ENCODE measurements around the gene TMEM141.
"Not testable (repeated sequence)": the region's sequence is repeated elsewhere in the genome, so short reads cannot be mapped to it uniquely, and the experiment has no call there.

TMEM141 gene

DNA sequence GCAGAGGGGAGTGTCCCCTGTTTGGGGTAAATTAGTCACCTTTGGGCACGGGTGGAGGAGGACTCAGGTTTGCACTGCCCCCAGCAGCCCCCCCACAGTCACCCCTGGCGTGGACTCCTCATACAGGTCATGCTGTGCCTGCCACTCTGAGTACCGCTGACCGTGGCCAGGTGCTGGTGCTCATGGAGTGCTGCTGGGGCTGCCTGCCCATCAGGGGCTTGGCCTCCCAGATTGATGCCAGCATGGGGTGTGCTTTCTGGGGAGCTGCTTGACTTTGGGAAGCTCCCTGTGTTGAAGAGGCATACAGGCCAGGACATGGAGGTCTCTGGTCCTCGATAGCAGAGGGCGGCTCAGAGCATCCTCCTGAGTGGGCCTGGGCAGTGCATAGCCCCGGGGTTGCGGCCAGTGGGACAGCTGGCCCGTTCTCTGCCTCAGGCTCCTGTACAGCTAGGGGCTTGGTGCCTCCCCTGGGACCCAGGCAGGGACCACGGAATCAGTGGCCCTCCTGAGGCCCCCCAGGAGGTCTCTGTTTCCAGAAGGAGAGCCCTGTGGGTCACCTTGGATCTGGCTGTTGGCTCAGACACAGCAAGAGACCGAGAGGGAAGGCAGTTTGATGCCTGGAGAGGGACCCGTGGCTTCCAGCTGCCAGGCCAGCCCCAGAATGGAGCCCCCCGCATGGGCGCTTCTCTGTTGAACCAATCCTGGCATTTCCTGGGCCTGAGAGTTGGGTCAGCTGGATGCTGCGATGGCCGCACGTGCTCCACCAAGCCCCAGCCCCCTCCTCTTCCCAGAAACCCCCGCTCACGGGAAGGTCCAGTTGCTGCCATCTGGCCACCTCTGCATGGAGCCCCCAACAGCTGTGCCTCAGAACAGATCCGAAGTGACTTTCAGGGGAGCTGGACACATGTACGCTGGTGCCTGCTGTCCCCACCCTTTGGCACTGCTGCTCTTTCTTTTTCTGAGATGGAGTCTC lies 45.1 kb downstream of the TMEM141 start:
- DNase-seq: no peak

DNA sequence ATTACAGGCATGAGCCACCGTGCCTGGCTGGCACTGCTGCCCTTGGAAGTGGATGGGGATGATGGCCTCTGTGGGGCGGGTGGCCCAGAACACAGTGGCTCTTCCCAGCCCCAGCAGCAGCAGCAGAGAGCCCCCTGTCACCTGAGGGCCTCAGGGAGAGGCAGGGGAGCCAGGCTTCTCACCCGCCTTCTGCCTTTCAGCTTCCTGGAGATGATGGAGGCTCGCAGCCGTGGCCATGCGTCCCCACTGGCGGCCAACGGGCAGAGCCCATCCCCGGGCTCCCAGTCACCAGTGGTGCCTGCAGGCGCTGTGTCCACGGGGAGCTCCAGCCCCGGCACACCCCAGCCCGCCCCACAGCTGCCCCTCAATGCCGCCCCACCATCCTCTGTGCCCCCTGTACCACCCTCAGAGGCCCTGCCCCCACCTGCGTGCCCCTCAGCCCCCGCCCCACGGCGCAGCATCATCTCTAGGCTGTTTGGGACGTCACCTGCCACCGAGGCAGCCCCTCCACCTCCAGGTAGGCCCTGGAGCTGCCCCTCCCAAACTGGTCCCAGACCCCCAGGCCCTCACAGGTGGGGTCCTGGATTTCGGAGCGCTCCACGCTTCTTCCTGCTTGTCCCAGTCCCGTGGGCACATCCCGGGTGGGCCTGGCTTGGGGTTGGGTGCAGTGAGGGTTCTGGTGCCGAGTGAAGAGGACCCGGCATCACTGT lies 46.2 kb downstream of the TMEM141 start:
- no peak for DNase-seq

DNA sequence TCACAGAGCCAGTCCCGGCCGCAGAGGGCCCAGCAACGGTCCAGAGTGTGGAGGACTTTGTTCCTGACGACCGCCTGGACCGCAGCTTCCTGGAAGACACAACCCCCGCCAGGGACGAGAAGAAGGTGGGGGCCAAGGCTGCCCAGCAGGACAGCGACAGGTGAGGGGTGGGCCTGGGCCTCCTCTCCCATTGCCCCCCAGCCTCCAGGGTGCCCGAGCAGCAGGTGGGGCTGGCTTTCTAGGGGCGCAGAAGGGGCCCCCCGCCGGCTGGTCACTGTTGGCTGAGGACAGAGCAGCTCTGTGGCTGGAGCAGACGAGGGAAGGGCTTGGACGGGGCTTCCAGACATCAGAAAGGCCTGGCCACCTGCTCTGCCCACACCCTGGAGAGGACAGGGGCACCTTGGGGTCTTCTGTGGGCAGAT lies 46.7 kb downstream of the TMEM141 start:
- not testable (repeated sequence) for DNase-seq

DNA sequence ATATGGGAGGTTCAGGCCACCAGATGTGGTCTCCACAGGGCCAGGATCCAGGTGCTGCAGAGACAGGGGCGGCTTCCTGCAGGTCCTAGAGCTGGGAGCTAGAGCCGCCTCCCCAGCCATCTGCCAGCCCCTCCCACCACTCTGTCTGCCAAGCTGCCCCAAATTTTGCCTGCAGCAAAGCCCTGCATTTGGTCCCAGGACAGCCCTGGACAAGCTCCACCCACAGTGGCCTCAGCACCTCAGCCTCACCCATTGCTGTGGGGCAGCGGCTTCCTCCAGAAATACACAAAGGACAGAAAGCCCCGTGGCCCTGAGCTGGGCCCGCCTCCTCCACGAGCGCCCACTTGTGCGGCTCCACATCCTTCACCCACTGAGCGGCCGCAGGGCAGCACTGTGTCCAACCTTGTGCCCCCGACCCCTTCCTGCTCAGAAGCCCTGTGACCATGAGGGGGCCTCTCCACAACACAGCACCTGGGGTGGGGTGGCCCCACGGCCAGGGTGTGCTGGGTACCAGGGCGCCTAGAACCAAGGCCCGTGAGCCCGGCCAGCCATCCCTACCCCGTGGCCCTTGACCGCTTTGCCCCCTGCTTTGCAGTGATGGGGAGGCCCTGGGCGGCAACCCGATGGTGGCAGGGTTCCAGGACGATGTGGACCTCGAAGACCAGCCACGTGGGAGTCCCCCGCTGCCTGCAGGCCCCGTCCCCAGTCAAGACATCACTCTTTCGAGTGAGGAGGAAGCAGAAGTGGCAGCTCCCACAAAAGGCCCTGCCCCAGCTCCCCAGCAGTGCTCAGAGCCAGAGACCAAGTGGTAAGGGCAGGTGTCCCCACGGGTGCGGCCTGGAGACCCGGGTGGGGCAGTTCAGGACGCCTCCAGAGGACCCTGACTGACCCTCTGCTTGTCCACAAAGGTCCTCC lies 47.4 kb downstream of the TMEM141 start:
- no peak for DNase-seq

DNA sequence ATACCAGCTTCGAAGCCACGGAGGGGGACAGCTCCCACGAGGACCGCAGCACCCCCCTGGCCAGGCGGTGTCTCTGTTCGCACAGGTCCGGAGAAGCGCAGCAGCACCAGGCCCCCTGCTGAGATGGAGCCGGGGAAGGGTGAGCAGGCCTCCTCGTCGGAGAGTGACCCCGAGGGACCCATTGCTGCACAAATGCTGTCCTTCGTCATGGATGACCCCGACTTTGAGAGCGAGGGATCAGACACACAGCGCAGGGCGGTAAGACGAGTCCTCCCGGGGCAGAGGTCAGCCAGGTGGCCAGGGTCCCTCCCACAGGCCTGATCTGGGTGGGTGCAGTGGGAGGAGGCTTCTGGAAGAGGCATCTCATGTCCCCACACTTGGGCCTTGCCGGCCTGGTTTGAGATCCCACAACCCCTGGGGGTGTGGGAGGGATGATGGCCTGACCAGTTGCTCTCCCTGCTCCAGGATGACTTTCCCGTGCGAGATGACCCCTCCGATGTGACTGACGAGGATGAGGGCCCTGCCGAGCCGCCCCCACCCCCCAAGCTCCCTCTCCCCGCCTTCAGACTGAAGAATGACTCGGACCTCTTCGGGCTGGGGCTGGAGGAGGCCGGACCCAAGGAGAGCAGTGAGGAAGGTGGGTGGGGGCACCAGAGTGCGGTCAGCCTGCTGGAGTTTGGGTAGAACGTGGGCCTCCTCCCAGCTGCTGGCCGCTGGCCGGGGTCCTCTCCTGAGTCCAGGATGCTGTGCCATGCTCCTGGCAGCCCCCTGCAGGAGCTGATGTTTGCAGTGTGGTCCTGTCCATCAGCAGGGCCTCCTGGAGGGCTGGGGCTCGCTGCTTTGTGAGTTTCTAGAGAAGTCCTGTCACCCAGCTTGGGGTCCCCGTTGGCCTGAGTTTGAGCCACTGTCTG lies 48.3 kb downstream of the TMEM141 start:
- no peak for DNase-seq

DNA sequence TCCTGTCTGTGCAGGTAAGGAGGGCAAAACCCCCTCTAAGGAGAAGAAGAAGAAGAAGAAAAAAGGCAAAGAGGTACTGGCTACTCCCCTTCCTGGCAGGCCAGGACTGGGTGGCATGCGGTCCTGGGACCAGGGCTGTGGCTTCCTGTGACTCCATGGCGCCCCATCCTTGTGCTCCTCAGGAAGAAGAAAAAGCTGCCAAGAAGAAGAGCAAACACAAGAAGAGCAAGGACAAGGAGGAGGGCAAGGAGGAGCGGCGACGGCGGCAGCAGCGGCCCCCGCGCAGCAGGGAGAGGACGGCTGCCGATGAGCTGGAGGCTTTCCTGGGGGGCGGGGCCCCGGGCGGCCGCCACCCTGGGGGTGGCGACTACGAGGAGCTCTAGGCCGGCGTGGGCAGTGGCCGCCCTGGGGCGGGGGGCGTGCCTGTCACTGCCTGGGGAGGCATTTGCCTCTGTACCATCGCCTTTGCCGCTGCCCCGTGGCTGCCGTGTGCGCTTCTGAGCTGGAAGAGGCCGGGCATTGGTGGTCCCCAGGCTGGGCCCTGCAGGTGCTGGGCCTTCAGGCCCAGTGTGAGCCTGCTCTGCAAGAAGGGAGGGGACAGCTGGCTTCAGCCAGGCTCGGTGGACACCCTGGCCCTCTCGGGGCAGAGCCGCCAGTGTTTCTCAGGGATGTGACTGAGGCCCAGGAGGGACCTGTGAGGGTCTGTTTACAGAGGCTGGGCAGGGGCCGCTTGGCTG lies 49.2 kb downstream of the TMEM141 start:
- no peak for DNase-seq

DNA sequence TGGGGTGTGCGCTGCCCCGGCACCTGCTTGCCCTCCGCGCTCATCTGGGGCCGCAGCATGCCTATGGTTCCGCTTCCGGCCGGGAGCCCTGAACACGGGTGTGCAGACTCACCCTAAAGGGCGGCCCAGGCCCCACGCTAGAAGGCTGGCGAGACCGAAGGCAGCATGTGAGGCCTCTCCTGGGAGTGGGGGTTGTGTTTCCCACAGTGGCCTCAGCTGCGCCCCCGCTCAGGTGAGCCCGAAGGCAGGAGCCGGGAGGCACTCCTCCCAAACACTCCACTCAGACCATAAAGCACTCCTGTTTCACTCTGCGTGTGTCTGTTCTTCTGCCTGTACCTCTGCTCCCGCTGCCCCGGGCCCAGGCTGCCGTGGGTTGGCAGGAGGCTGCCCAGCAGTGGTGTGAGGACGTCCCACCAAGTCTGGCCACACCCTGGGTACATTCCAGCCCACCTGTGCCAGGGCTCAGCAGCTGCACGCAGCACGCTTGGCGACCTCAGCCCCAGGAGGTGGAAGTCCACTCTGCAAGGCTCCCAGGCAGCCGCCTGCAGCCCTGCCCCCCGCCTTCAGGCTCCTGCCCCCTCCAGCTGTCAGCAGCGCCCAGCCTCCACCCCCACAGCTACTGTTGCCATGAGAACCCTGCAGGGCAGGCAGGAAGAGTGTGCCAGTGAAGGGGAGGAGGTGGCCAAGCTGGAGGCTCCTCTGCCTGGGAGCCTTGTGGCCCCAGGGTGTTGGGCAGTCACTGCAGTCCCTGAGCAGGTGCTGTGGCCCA lies 49.9 kb downstream of the TMEM141 start:
- DNase-seq: peak; percentile 58

DNA sequence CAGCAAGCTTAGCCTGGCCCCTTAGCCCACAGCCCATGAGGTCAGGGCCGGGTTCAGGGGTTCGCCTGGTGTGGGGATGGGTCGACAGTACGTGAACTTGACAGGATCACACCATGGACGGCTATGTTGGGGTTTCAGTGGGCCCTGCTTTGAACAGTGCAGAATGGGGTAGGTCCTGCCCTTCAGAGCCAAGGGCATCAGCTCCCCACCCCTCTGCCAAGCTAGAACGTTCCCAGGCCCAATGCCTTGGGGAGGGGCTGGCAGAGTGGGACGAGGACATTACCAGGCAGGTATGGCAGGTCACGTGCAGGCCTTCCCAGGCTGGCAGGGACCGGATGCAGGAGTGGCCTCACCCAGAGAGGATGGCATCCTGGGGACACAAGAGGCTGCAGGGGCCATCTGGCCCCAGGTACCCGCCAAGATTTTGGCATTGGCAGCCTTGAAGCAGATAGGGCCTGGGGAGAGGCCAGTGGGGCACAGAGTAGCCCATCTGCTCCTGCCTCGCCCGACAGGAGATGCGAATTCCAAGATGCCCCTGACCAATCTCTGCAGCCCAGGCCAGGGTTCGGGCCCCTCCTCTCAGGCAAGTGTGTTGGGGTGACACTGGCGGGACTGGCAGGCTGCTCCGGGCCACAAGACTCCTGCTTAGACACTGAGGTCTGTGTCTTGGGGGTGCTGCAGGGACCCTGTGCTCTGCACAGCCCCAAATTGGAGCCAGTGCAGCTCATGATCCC lies 50.7 kb downstream of the TMEM141 start:
- not testable (repeated sequence) for DNase-seq

DNA sequence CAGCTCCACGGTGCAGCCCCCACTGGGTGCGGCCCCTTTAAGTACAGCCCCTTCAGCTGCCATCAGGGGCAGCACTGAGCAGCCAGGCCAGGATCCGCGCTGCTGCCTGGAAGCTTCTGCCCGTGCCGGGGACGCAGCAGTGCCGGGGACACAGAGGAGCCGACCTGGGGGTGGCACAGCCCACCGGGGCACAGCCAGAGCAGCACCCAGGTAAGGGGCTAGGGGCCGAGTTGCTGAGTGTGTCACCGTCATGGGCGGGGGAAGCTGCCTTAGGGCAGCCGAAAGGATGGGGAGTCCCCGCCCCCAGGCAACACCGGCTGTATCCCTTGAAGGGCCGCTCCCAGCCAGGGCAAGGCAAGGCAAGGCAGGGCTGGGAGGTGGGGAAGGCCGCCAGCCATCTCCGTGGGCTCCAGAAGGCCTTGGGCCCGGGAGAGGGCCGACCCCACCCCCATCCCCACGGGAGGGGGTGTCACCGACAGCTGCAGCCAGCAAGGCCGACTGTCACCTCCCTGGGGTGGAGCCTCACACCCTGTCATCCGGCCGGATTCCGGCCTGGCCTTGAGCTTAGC lies 51.3 kb downstream of the TMEM141 start, which contains the start of gene AJM1:
Gene AJM1, plus strand, starts transcription at position 99 of the 569 bp plus-strand sequence. CDS start 1,937 bp downstream, outside the sequence.
- peak; percentile 17 for DNase-seq
